ENCODE results near the gene CCDC51. TPM values are rescaled to one million over a fixed set of nuclear protein-coding genes. Genes with fewer than 3 reads are reported as not detected.

Gene CCDC51
- total and polyA plus RNA-seq, 9 of the 15 experiments (the other 6 are each of a cell fraction or from before 2014, with no cell fraction given): 6.5 to 18.6 (median 15.7) TPM

DNA sequence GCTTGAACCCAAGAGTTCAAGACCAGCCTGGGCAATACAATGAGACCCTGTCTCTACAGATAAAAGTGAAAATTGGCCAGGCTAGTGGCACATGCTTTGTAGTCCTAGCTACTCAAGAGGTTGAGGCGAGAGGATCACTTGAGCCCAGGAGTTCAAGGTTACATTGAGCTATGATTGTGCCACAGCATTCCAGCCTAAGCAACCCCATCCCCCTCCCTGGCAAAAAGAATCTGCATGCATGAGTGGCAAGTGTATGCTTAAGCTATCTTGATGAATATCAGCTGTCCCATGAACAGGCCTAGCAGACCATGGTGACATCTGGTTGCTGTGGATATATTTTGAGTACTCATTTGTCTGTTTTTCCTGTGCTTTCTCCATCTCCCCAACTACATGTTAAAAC, 11.4 kb upstream of the CCDC51 start (continued):
- TF ChIP-seq, protein P1, sequence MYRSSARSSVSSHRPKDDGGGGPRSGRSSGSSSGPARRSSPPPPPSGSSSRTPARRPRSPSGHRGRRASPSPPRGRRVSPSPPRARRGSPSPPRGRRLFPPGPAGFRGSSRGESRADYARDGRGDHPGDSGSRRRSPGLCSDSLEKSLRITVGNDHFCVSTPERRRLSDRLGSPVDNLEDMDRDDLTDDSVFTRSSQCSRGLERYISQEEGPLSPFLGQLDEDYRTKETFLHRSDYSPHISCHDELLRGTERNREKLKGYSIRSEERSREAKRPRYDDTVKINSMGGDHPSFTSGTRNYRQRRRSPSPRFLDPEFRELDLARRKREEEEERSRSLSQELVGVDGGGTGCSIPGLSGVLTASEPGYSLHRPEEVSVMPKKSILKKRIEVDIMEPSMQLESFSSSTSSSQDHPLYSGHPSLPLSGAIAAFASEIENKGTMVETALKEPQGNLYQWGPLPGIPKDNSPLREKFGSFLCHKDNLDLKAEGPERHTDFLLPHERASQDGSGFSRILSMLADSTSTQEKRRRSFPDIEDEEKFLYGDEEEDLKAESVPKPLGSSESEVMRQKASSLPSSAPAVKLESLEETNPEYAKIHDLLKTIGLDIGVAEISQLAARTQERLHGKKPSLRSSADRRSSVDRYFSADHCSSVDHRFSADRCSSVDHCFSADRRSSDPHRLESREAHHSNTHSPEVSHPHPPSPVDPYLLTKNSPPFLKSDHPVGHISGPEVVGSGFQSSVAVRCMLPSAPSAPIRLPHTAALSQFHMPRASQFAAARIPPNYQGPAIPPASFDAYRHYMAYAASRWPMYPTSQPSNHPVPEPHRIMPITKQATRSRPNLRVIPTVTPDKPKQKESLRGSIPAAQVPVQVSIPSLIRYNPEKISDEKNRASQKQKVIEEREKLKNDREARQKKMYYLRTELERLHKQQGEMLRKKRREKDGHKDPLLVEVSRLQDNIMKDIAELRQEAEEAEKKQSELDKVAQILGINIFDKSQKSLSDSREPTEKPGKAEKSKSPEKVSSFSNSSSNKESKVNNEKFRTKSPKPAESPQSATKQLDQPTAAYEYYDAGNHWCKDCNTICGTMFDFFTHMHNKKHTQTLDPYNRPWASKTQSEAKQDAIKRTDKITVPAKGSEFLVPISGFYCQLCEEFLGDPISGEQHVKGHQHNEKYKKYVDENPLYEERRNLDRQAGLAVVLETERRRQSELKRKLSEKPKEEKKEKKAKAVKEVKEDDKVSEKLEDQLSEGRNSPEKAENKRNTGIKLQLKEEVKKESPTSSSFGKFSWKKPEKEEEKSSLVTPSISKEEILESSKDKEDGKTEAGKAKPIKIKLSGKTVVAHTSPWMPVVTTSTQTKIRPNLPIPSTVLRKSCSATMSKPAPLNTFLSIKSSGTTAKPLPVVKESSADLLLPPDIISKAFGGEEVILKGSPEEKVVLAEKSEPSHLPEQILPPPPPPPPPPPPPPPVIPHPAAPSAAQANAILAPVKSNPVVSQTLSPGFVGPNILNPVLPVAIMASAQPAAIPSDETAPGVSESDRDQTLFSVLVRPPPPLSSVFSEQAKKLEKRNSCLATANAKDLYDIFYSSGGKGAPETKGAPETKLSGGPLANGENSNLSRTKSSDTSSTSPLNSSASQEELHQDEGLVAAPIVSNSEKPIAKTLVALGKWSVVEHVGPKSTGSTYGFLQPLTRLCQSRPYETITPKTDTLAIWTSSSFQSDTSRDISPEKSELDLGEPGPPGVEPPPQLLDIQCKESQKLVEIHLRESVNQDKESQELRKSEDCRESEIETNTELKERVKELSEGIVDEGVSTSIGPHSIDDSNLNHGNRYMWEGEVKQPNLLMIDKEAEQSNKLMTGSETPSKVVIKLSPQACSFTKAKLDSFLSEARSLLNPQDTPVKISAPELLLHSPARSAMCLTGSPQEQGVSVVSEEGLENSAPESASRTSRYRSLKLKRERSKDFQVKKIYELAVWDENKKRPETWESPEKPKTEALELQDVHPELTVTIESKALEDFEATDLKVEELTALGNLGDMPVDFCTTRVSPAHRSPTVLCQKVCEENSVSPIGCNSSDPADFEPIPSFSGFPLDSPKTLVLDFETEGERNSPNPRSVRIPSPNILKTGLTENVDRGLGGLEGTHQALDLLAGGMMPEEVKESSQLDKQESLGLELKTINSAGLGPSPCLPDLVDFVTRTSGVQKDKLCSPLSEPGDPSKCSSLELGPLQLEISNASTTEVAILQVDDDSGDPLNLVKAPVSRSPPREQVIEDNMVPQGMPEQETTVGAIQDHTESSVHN (IDR thresholded peaks at IDR 0.05; ENCODE audit: borderline replicate concordance in 1 of 2, low read depth in 1 of 2): no peak

Data from K562 (cell line).